ENCODE results near the gene PIK3R1.
A peak's percentile ranks its signal among the peaks of the same experiment; 100 is the strongest.

The PIK3R1 gene

DNA sequence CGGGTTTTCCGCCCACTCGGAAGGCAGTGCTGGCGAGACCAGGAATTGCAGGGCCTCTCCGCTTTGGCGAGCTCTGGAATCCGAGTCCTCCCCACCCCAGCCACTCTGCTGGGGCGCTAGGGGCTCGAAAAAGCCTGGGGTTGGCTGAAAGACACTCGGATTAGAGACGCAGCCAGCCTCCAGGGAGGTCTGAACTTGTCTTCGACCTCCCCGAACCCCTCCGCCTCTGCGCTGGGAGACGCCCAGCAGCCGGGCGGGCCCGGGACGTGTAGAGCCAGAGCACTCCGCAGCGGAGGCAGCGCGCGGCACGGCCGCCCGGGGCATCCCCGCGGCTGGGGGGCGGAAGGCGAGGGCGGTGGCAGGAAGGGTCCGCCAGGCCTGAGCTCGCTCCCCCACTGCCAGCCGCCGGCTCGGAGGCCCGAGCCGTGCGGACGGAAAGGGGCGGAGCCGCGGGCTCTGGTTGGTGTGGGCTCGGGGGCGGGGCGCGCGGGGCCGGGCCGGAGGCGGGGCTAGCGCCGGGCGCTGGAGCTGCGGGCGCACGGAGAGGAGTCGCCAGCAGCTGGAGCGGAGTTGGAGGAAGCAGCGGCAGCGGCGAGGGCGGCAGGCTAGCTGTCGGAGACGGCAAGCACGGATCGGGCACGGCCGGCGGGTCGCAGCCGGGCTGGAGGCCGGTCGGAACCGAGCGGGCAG is at the start of gene PIK3R1:
PIK3R1 (plus strand) TSS at position 549 of the 690 bp plus-strand sequence. CDS start 10,920 bp downstream, outside the sequence.
- peak; percentile 97 for DNase-seq (ENCODE audit: low spot score)

DNA sequence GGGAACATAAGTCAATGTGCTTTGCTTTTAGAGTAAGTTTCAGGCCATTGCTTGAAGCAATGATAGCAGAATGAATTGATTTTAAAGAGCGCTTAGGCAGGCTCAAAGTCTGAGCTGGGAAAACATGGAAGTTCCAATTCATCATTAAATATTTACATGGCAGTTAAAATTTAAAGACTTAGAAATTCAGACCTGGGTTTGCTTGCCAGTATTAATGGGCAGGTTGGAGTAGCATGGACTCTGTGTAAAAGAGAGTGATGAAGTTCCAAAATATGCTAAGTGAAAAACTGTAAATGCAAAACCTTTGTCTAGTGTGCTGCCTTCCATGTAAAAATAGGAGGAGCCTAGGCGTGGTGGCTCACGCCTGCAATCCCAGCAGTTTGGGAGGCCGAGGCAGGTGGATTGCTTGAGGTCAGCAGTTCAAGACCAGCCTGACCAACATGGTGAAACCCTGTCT is 48.3 kb upstream of the PIK3R1 start:
- no peak for DNase-seq (ENCODE audit: low spot score)

DNA sequence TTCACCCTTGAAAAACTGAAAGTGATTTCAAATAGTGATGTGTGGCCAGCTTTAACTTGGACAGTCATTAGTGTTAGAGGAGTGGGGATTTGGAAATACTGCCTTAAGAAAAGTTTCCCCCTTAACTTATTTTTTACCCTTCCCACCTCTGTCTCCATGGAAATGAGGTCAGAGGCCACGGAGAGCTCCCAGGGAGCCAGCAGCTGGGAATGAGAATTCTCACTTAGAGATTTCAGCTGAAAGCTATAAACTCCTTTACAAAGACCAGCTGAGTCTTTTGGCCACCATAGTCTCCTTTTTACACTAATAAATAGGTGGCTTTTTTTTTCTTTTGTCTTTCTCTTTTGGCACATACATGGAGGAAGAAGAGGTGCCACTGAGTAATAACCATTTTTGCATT is 45.7 kb upstream of the PIK3R1 start:
- DNase-seq (ENCODE audit: low spot score): peak; percentile 67

DNA sequence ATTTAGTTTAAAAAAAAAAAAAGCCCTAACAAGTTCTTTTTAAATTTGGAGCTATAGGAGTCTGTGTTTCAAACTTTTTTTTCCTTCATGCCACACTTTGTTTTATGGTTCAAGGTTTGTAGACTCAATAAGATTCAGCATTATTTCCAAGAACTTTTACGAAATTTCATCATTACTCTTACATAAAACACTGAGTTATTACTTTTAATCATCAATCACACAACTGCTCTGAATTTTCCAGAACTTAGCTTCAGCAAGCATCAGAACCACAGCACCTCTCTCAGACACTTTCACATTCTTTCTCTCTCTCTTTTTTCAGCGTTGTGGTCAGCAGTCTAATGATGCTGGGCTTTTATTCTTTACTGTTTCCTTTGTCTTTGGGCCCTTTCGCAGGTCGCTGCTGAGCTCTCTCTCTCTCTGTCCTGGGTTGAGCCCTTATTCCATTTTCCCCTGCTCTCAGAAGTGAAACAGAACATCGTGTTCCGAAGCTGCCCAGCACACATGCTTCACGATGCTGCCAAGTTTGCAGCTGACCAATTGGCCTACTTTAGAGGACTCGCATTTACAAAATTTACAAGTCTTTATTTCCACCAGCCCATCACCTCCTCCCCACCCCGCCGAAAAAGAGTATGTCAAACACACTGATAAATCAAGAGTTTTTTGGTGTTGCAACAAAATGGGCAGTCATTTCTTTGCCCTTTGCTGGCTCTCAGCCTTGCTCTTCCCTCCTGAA is 44.6 kb upstream of the PIK3R1 start:
- no peak for DNase-seq (ENCODE audit: low spot score)

DNA sequence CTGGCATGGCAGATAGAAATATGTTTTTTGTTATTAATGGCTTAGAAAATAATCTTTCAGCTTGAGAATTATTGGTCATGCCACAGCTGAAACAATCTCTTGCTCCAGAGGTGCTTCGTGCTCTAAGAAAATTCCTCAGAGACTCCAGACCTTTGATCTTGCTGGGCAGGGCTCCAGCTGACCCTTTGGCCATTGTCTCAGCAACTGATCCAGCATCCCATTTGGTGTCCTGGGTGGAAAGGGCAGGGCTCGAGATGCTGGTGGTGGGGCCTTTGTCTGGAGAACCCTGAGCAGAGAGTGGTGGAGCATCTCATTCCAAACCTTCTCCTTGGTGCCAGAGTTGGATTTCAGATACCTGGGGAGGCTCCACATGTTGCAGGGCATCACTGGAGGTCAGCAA is 43.2 kb upstream of the PIK3R1 start:
- DNase-seq (ENCODE audit: low spot score): no peak

DNA sequence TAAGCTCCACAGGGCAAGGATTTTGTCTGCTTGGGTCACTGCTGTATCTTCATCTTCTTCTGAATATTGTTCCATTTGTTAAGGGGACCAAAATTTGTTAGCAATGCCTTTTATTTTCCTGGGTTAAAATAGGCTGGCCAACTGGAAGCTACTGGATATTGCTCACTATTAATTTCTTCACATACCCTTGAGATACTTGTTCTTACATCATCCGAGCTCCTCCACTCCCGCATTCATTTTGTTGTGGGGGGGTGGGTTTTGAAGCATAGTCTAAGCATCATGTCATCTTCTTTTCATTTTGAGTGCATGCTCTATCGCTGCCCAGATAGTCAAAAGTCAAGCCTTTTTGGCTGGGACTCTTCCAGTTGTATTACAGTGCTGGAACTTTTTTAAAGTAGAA is 42.5 kb upstream of the PIK3R1 start:
- no peak for DNase-seq (ENCODE audit: low spot score)

DNA sequence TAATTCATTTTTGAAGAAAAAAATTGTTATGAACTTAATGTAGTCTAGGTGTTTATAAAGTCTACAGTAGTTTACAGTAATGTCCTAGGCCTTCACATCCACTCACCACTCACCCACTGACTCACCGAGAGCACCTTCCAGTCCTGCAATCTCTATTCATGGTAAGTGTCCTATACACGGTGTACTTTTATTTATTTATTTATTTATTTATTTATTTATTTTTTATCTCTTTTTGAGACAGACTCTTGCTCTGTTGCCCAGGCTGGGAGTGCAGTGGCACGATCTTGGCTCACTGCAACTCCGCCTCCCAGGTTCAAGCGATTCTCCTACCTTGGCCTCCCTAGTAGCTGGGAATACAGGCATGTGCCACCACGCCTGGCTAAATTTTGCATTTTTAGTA is 39.3 kb upstream of the PIK3R1 start:
- no peak for DNase-seq (ENCODE audit: low spot score)

DNA sequence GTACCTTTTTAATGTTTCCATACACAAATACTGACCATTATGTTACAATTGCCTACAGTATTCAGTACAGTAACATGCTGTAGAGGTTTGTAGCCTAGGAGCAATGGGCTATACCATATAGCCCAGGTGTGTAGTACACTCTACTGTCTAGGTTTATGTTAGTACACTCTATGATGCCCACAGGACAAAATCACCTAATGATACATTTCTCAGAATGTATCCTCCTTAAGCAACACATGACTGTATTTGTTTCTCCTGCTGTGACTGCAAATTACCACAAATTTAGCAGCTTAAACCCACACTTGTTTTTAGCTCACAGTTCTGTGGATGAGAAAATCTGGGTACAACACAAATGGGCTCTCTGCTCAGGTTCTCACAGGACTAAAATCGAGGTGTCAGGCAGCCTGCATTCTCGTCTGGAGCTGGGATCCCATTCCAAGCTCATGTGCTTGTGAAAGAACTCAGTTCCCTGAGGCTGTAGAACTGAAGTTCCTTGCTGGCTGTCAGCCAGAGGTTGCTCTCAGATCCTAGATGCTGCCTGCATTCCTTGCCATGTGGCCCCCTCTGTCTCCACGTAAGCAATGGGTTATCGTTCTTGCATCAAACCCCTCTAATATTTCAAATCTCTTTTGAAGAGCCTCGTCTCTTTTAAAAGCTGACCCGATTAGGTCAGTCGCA is 38.6 kb upstream of the PIK3R1 start:
- no peak for DNase-seq (ENCODE audit: low spot score)

DNA sequence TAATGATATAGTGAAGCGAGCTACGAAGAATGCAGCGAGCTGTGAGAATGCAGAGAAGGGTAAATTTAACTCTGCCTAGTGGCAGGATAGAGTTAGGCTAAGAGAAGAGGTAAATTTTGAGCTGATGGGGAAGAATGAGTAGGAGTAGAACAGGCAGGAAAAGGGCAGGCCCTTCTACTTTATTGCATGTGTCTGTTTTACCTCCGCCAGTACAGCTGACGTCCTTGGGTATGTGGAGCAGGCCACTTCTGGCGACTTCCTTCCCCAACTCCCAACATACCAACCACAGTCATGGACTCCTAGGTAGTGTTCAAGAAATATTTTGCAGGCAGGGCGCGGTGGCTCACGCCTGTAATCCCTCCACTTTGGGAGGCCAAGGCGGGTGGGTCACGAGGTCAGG is 37.9 kb upstream of the PIK3R1 start:
- DNase-seq (ENCODE audit: low spot score): no peak

DNA sequence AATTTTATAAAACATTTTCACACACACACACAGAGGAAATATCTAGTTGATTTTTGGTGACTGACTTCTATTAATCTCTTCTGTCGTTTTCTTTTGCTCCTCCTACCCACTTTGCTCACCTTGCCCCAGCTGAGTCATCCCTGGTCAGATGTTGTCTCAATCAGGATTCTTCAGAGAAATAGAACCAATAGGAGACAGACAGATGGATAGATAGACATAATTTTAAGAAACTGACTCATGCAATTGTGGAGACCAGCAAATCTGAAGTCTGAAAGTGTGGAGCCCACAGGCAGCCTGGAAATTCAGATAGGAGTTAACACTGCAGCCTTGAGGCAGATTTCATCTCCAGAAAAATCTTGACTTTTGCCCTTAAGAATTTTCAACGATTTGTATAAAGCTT is 37.0 kb upstream of the PIK3R1 start:
- DNase-seq (ENCODE audit: low spot score): no peak

DNA sequence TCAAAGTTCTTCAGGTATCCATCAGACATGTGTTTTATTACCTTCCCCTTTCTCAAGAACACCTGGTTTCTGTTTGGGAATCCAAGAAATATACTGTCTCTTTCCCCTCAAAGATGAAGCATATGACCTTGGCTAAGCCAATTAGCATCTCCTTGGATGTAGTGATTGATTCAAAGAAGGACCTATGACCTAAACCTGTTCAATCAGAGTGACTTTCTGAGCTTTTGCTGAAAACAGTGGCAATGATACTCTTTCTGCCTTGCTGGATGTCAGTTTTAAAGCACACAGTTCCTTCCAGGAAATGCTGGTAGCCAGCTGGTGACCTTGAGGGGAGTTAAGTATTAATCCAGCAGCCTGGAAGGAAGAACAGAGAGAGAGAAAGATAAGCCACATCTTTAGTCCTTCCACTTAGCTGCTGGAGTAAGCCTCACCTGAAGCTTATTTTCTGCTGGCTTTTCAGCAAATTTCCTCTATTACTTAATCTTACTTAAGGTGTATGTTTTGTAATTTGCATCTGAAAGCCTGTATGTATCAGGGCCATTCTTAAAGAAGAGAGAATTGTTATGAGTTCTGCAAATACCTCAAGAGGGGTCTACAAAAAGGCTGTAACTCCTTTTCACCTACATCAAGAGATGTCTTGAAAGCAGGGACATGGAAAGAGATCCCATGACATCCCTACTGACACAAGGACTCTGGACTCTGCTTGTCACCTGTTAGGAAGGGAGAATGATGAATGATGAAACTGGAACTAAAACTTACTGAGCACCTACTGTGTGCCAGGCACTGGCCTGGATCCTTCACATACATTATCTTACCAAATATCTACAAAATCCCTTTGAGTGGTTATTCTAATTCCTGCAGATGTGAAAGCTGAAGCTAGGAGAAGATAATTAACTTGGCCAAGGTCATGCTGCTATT is 35.2 kb upstream of the PIK3R1 start:
- no peak for DNase-seq (ENCODE audit: low spot score)

DNA sequence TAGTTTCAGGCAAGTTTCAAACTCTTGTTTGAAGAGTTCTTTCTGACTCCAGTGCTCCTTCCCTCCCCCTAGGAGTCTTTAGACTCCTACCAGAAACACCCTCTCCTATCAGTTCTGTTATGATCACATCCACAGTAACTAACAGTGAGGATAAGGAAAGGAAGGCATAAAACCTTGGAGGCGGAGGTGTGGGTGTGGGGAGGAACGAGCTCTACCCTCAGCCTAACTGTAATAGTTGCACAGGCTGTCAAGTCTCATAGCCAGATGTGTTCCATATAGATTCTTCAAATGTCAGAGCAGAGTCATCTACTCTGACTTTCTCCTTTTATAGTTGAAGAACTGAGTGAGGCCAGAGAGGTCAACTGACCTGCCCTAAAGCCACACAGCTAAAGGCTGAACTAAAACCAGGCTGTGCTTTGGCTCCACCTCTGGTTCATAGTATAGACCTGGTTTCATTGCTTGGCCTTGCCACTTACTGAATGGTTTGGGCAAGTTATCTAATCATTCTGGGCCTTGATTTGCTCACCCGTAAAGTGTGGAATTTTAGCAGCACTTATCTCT is 34.4 kb upstream of the PIK3R1 start:
- DNase-seq (ENCODE audit: low spot score): no peak

DNA sequence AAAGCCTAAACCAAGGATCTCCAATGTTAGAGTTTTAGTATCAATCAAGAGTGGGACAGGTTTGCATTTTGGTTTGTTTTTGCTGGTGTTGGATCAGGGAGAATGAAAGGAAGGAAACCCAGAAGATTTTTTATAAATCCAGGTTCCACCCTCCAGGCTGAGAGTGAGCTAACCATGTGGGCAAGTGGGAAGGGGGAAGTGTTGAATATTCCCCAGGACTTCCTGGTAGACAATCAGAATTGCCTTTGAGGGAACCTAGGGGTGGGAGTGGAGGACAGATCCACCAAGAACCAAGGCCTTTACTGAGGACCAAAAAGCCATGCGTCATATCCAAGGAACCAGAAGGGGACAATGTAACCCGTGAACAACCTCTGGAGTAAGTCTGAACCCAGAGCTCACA is 33.5 kb upstream of the PIK3R1 start:
- DNase-seq (ENCODE audit: low spot score): no peak

DNA sequence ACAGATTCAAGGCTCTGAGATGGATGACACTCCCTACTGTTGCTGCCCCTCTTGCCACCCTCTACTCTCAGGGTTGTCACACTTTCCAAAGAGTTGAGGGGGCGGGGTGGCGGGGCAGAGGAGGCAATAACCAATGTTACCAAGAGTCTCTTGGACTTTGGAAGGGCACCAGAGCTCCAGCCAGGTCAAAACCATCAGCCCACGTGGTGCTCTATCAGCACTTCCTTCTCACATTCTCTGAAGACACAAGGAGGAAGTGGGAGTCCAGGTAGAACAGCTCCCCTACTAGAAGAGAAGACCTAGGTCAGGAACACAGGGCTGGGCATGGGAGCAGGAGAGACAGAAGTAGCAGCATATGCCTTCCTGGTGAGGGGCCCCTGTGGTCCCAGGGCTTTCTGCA is 33.0 kb upstream of the PIK3R1 start:
- DNase-seq (ENCODE audit: low spot score): no peak

DNA sequence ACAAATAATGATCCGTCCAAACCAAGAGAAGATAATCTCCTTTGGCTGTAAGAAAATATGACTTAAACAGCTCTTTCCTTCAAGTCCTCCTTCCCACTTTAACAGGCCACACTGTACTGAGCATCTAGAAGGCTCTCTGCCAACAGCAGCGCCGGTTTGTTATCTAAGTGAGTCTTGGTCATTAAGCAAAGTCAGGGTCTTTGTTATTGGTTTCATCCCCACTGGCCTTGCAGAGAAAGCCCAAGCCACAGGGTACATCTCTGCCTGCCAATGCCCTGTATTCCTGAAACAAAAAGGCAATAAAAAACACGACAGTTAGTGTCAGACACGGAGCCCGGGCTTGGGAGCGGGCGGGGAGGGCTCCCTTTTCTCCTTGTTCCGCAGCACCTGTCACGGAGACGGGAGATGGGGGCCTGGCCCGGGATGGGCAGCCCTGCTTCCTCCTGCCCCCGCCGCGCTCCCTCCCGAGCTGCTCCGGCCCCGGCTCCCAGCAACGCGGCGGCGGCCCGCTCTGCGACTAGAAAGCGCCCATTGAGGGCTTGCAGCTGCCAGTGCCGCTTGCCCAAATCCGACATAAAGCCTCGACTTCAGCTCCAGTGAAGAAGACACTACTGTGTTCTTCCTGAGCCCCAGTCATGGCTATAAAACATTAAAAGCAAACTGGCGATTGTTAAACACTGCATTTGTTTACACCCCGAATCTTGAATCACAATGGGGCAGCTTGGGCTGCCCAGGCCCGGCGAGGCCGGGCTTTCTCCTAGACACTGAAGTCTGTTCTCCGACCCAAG is 28.1 kb upstream of the PIK3R1 start:
- peak; percentile 77 for DNase-seq (ENCODE audit: low spot score)

DNA sequence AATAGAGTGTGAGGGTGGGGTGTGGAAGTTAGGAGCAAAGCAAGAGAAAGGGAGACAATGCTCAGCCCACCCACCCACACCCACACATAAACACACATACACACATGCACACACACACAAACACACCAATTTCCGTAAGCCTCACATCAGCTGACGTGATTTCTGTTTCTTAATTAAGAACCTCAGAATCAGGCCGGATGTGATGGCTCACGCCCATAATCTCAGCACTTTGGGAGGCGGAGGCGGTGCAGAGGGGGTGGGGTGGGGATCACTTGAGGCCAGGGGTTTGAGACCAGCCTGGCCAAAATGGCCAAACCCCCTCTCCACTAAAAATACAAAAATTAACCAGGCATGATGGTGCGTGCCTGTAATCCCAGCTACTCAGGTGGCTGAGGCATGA is 26.4 kb upstream of the PIK3R1 start:
- no peak for DNase-seq (ENCODE audit: low spot score)

DNA sequence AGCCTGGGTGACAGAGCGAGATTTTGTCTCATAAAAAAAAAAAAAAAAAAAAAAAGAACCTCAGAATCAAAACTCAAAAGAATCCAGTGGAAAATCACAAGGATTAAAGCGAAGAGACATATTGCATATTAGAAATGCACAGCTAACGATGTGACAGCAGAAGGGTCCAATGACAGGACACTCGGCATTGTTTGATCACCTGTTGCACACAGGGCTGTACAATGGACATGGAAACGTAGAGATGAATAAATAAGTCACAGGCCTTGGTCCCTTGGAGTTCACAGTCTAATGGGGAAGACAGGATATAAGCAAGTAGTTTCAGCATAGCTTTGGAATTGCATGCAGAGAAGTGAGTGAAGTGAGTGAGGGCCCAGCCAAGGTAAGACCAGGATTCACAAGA is 25.9 kb upstream of the PIK3R1 start:
- DNase-seq (ENCODE audit: low spot score): no peak

DNA sequence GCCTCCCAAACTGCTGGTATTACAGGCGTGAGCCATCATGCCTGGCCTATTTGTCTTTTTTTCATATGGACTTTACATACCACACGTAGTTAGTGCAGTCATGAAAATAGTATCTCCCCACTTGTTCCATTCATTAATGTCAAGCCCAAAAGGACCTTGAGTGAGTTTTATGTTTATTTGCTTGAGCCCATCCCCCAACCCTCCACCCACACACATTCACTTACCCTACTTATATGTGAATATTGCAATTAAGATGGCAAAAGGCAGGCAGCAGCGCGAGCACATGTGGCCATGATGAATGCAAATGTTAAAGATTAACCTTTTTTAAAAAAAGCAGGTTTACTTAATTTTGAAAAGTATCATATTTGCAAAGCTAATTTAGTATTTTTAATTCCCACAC is 24.9 kb upstream of the PIK3R1 start:
- no peak for DNase-seq (ENCODE audit: low spot score)

DNA sequence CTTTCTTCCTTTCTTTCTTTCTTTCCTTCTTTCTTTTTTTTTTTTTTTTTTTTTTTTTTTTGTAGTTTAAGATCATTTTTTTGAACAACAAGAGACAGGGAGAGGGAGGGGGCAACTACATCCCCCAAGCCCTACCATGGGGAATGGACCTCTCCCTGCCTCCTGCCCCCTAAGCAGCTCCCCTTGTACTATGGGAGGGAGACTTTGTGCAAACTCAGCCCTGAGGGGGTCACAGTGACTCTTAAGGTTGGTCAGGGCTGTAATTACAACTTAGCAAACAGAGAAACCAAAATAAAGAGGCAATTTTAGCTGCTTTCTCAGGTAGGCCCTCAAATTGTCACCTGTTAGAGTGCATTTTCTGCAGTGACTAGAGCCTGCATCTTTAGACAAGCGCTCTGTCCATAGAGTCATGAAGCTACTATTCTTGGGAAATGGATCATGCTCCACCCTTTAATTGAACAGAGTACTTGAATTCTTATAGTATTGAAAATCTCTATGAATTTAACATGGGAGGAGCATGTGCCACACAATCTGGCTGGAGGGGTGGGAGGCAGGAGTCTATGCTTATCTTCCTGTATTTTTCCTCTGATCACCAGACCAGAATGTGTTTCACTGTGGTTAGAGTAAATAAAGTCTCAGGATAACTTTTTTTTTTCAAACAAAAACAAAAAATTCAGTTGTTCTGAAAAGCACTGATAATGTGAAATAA is 24.3 kb upstream of the PIK3R1 start:
- DNase-seq (ENCODE audit: low spot score): no peak

DNA sequence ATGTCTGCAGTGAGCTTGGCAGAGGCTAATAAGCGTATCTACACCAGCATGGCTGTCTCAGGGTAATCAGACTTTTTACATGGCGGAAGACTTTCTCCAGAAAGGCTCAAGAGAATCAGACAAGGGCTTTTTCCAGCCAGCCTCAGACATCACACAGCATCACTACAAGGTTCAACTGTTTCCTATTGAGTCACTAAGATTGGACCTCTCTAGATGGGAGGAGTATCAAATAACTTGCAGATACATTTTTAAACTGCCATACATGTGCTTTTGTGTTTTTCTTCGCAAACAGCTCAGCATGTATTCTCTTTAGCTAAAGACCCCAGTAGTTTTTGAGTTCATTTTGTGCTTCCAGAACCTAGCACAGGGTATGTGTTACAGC is 22.9 kb upstream of the PIK3R1 start:
- DNase-seq (ENCODE audit: low spot score): no peak

Data from ecto neural progenitor cell (in vitro differentiated cells).